Measurements from ENCODE around the gene HTR4.
A peak's percentile ranks its signal among the peaks of the same experiment; 100 is the strongest.
"Not testable (repeated sequence)": the region's sequence is repeated elsewhere in the genome, so short reads cannot be mapped to it uniquely, and the experiment has no call there.

The HTR4 gene

DNA sequence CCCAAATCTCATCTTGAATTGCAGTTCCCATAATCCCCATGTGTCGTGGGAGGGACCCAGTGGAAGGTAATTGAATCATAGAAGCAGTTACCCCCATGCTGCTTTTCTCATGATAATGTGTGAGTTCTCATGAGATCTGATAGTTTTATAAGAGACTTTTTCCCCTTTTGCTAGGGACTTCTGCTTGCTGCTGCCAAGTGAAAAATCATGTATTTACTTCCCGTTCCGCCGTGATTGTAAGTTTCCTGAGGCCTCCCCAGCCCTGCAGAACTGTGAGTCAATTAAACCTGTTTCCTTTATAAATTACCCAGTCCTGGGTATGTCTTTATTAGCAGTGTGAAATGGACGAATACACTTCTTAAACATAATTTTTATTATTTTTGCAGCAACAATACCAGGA lies 185.6 kb downstream of the HTR4 start:
- DNase-seq = not testable (repeated sequence)

DNA sequence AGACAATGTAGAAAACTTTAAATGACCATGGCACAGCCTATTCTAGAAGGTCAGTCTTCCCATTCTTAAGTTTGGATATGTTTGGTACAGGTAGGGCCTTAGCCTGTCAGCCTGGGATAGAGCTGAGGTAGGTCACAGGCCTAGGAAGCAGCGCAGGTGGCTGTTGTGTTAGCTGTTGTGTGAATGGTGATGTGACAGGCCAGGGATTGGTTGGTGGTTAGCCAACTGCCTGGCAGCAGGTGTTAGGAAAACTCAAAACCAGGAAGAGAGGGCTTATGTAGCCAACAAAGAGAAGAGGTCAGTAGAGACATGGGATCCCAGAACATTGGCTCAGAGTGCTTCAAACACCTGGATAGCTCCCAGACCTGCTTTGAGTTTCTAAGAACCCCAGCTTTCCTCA lies 186.4 kb downstream of the HTR4 start:
- DNase-seq = no peak

DNA sequence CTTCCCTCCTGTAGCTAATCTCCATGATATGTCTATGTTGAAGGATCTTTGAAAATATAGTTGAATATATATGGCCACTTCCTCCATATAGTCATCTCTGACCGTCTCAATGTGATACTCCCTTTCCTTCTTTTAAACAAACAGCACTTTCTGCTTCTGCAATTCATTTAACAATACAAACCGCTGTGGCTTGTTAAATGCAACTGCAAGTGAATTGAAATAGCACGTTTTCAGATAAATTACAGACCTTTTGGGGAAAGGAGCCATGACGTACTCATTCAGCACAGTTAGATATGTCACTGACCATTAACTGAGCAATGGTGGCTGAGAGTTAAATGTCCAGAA lies 188.1 kb downstream of the HTR4 start:
- DNase-seq = no peak

DNA sequence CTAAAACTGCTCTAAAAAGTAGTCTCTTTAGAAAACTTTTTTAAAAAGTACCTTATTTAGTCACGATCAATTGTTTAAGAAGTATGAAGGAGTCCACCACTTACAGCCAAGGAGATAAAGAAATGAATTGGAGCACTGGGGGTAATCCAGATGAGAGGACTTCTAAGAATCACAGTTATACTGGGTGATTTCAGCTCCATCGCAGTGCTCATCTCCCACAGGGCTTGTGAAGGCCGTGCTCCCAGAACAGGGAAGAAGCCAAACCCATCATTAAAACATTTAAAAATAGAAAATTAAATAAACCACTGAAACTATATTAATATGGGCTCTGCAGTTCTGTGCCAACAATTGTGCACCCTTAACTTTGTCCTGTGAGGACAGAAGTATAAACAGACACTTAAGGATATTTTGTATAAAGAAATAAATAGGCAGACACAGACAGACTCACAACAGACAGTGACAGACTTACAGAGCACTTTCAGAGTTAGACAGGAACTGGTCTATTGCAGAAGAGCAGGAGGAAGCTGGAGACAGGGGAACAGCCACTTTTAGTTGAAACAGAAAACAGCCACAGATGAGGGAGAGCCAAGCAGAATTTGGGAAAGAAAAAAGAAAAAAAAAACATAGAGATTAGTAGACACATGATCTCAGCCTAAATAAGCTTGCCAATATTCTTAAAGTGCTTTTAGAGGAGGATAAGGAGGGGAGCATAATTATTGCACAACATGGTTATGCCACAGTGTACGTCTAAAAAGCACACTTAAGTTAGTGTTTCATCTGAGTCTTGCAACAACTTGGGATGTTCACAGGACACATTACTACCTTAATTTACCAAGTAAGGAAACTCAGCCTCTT lies 188.7 kb downstream of the HTR4 start:
- DNase-seq = no peak

DNA sequence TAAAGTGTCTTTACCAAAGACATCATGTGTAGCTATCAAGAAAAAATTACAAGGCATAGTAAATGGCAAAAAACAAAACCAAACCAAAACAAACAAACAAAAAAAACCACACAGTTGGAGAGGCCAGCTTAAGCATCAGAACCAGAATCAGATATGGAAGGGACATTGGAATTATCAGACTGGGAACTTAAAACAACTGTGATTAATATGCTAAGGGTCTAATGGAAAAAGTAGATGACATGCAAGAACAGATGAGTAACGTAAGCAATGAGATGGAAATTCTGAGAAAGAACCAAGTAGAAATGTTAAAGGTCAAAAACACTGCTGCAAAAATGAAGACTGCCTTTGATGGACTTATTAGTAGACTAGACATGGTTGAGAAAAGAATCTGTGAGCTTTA lies 194.7 kb downstream of the HTR4 start:
- no peak for DNase-seq

DNA sequence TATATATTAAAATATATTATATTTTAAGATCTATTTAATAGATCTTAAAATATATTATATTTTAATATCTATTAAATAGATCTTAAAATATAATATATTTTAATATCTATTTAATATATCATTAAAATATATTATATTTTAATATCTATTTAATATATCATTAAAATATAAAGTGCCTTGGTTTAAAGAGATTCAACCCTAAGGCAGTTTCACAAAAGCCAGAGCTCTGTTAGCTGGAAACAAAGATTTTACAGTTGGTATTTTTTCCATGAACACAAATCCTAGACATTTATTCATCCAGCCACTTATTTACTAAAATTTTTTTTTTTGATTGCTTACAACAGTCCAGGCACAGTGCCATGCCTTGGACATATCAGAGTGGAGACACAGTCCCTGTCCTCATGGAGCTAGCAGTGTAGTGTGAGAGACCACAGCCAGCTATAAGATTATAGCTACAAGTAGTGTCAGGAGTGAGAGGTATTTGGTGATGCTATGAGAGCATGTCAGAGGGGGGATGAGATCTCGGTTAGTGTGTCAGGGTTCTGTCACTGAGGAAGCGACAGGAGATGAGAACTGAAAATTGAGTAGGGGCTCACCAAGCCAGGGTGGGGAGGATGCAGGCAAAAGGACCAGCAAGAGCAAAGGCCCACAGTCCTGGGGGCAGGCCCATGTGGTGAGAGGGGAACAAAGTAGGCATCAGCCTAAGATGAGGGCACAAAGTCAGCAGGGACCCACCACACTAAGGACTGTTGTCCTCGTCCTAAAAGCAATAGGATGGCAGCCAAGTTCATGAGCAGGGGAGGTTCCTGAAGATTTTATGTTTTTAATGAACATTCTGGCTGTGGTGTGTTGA lies 196.1 kb downstream of the HTR4 start:
- no peak for DNase-seq

DNA sequence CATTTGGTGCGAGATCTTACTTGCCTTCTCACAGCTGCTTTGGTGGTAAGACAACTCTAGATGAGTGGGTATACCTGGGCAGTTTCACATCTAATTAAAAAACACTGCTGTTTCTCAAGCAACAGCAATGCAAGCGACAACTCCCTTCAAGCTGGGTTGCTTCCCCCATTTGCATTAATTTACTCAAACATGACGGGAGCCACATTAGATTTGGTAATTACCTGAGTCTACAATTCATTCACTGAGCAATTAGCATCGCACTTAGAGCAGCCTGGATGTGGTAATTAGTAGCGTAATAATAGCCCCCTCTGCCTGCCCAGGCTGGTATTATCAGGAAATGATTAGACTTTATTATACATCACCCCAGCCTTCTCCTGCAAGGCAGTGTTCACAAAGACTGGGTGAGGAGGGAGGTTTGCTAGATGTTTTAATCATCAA lies 197.1 kb downstream of the HTR4 start:
- DNase-seq = peak in 1 of 5 experiments; percentile 8

DNA sequence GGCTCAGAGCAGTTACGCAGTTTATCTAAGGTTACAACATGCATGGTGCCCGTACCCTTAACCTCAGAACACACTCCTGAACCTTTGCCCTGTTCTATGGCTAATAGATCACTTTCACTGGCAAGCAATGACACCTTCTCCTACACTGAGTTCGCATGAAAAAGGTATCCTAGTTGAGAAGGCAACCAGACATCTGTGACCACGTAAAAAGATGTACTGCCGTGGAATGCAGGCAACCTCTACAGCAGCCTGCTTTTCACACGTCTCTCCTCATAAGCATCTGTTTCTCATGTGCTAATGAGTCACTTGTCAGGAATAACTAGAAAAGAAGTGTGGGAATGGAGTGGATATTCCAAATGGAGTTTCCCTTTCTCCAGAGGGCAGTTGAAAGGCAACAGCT lies 199.1 kb downstream of the HTR4 start:
- no peak for DNase-seq

DNA sequence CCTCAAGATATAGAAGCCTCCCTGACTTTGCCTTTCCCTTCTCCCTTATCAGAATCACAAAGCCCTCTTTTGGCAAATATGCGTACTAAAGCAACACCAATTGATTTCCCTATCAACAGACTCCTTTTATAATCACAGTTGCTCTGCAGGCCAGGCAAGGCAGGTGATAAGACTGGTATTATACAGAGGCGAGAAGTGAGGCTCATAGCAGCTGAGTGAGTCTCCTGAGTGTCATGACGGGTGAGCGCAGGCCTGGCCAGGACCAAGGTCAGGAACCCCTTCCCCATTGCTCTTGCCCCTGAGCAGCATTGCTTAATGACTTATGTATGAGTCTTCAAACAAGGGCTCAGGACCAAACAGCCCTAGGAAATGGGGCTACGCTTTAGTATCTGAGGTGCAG lies 199.8 kb downstream of the HTR4 start:
- DNase-seq = no peak

DNA sequence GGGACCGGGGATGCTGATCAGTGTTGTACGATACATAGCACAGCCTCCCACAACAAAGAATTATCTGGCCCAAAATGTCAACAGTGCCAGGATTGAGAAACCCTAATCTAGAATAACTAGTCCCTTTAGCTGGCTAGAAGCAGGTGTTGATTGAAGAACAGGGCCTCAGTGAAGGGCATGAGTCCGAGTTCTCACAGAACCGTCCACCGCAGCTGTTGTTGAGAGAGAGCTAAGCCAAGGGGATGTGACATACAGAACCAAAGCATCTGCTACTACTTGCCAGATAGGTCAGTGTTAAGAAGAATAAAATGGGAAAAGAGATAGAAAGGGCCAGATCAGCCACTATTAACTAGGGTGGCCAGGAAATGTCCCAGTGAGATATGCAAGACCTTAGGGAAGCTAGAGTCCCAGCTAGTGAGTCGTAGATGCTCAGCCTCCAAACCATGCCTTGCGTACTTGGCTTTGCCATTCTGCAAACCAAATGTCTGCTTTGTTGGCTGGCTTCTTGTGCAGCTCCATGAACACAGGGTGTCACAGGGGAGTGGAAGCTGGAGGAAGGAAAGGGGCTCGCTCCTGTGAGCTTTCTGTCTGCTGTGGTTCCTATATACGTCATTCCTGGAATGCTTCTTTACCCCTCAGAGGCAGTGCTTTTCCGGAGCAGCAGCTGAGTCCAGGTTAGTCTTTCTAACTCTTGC lies 201.7 kb downstream of the HTR4 start:
- no peak for DNase-seq

DNA sequence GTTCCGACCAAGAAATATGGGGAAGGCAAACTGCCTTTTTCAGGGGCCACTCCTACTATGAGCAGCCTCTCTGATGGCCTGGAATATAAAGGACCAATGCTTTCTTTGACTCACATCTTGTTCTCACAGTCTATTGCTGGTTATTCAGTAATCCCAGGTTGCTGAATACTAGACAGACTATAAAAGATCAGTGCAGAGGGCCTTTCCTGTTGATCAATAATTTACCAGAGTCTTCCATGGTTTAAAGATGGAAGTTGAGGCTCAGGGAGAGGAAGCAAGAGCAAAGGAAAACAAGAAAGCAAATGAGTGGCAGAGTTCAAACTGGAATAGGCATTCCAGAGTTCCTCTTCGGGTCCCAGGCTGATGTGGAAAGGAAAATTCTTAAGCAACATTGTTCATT lies 207.7 kb downstream of the HTR4 start:
- no peak for DNase-seq

DNA sequence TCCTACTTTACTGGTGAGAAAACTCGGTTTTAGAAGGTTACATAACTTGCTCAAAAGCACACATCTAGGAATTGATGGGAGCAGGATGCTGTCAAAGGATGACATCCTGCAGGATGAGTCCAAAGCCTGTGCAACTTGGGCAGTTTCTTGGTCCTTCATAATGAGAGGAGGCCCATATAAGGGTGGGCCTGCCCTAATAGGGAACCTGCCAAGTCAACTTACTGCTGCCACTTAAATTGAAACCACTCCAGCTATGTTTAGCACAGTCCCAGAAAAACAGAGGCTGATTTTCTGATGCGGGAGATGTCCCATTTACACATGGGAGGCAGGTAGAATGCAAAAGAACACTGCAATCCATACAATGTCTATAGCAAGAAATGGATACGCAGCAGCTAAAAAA lies 208.7 kb downstream of the HTR4 start:
- DNase-seq = no peak

DNA sequence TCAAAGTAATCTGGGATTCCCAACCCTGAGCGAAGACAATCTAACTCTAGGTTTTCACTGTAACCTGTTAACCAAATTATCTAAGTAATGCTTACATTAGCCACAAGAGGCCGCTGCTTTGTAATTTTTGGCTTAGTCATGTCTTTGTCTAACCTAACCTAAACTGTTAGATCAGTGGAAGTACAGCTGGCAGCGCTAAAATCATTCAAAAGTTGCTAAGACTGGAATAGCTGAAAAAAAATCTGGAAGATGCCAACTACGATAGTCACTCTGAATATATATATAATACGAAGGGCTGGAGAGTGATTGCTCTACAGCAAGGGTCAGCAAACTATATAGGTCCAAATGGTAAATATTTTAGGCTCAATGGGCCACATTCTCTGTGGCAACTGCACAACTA lies 210.3 kb downstream of the HTR4 start:
- peak in 1 of 5 experiments; percentile 54 for DNase-seq

DNA sequence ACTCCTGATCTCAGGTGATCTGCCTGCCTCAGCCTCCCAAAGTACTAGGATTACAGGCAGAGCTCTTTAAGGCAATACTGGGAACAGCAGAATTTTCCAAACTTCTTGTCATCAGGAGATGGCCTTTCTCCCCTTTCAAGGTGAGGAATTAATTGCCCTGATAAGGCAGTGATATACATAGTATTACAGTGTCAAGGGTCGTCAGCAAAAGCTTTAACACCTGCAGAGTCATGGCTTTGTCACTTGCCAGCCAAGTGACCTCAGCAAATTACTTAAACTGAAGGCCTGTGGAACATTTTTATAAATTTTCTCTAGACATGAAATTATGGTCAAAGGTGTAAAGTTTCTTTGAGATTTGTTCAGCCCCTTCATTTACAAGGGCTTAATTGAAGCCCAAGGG lies 211.1 kb downstream of the HTR4 start:
- DNase-seq = no peak

DNA sequence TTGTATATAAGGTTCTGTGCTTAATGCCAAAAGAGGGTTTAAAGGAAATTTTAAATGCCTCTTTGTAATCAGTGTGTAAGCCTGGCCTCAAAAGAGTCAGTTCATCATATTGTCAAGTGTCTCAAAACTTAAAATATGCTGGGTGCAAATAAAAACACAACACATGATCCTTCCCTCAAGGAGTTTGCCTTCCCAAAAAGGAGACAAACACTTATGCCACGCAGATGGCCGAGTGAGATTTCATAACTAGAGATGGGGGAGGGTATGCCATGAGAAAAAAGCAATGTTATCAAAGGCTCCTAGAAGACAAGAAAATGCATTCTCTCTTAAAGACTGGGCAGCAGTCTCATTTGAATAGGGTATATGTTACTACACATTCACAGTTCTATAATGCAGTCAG lies 215.4 kb downstream of the HTR4 start:
- no peak for DNase-seq

DNA sequence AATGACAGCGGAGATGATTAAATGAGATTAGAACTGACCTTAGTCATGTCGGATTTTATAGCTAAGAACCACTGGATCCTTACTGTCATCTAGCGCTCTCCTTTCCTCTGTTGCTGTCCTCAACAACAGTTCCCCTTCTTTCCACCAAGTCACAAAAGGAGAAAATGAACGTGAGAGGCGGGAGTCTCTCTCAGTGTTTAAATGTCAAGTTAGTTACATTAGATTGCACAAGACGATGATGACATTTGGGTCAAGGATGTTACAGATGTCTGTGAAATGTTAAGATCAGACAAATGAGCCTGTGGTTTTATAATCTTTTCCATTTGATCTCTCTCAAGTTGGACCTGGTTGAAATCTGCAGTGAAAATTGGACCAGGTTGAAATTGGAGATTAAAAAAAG lies 217.1 kb downstream of the HTR4 start:
- no peak for DNase-seq

DNA sequence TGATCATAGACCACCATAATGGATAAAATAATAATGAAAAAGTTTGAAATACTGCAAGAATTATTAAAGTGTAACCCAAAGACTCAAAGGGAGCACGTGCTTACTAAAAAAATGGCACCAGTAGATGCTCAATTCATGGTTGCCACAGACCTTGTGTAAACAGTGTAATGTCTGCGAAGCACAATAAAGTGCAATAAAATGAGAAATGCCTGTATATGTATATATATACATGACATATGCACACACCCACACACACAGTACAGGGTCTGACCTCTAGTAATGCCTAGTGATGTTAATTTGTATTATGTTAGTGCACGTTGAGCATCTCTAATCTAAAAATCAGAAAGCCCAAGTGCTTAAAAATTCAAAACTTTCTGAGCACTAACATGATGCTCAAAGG lies 218.3 kb downstream of the HTR4 start:
- DNase-seq = no peak

DNA sequence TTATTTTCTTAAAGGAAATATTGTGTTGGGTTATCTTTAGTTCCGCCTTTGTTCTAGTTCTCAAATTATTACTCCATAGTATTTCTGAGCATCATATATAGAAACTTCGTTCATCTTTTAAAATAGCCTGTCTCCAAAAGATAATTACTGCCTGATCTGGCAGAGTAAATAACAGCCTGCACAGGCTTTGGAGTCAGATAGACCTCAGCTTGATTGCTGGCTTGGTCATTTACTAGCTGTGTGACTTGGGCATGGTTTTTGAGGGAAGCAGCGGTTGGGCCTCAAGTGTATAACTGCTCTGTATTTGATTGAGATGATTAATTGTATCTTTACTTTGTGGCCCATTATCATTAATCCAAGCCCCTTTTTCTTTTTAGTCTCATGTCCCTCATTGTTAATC lies 220.5 kb downstream of the HTR4 start:
- no peak for DNase-seq

All from T-helper 2 cell (primary cell).